Natural killer cell (primary cell): ENCODE results near the gene MCRS1. TPM values are rescaled to one million over a fixed set of nuclear protein-coding genes. Genes with fewer than 3 reads are reported as not detected.
"Not testable (repeated sequence)": the region's sequence is repeated elsewhere in the genome, so short reads cannot be mapped to it uniquely, and the experiment has no call there.

Source experiments
- ATAC-seq, 3 donors: fragments of 150-1000 bp in 2 of 3; fragments of 200-7000 bp in 1 of 3; cut with Tn5 transposase; 1 replicate in 1 of 3; 2 replicates in 2 of 3; pipeline ENCODE4 v1.10.0; 2021; ENCODE audit warnings: mild to moderate bottlenecking in 2 of 3, moderate library complexity in 2 of 3
- DNase-seq, 2 donors: peaks; one replicate each; pipeline versions ENCODE4 v3.0.0 to v3.0.0-alpha.2; 2013 to 2021; ENCODE audit warnings: mixed read lengths in 1 of 2
- H3K27ac ChIP-seq: one replicate; pipeline ENCODE4 v1.5.1; 2013; ENCODE audit warnings: mild to moderate bottlenecking, low read length
- H3K27me3 ChIP-seq: one replicate; pipeline ENCODE4 v1.6.1; 2013; ENCODE audit warnings: low read length; ENCODE audit not compliant: control insufficient read depth, insufficient read depth
- H3K36me3 ChIP-seq: one replicate; pipeline ENCODE4 v1.6.1; 2013; ENCODE audit warnings: low read length; ENCODE audit not compliant: control insufficient read depth, insufficient read depth
- H3K4me1 ChIP-seq: one replicate; pipeline ENCODE4 v1.6.1; 2013; ENCODE audit warnings: low read length; ENCODE audit not compliant: control insufficient read depth, insufficient read depth
- H3K4me3 ChIP-seq: one replicate; pipeline ENCODE4 v1.5.1; 2013; ENCODE audit warnings: low read length
- H3K9me3 ChIP-seq: one replicate; pipeline ENCODE4 v1.6.1; 2013; ENCODE audit warnings: low read length; ENCODE audit not compliant: control insufficient read depth, insufficient read depth
- H3K27ac Mint-ChIP-seq, 2 donors: one replicate each; pipeline ENCODE4 v1.8.0; 2022; ENCODE audit warnings: mild to moderate bottlenecking in 2 of 2, mixed read lengths in 2 of 2, moderate library complexity in 1 of 2
- H3K27me3 Mint-ChIP-seq, 2 donors: one replicate each; pipeline ENCODE4 v1.8.0; 2022; ENCODE audit warnings: low read depth in 2 of 2, mixed read lengths in 2 of 2
- H3K36me3 Mint-ChIP-seq: one replicate; pipeline ENCODE4 v1.8.0; 2022; ENCODE audit warnings: mixed read lengths
- H3K4me1 Mint-ChIP-seq, 2 donors: one replicate each; pipeline ENCODE4 v1.8.0; 2022; ENCODE audit warnings: mixed read lengths in 2 of 2
- H3K4me3 Mint-ChIP-seq: one replicate; pipeline ENCODE4 v1.8.0; 2022; ENCODE audit warnings: mild to moderate bottlenecking, moderate library complexity, mixed read lengths
- H3K9me3 Mint-ChIP-seq, 2 donors: one replicate each; pipeline ENCODE4 v1.8.0; 2022; ENCODE audit warnings: mixed read lengths in 2 of 2
- WGBS: methylation state at CpG from one replicate; pipeline ENCODE4 v1.1.7; 2013; ENCODE audit warnings: missing lambda C conversion rate; ENCODE audit not compliant: insufficient coverage; 5-methylcytosine and 5-hydroxymethylcytosine counted together
- intact Hi-C: fragments of 100-400 bp; cut with micrococcal nuclease; formaldehyde crosslinking; loops from one replicate; pipeline ENCODE4 v1.14.2; 2022
- total RNA-seq, 4 donors: library from RNA; stranded (reverse); fragments of 120-200 nt in 1 of 4; gene quantifications; one replicate each; pipeline versions ENCODE4 v1.2.3 to v1.2.4, GENCODE V29; 2013 to 2022
- TF ChIP-seq, protein P1 (sequence below): fragments of 200-600 bp; IDR thresholded peaks from one replicate; pipeline ENCODE4 v1.8.0; 2022; ENCODE audit warnings: antibody characterized with exemption

The MCRS1 gene
- total RNA-seq, 3 donors from 2014 or later (not counting 1 experiment from before 2014, with no cell fraction given), result 78.4 to 96.5 (median 83.9) TPM

GRCh38 chr12:49612210-49612609 lies 44.3 kb upstream of the MCRS1 start:
- no peak for ATAC-seq
- H3K9me3 Mint-ChIP-seq, result no peaks in the 10 kb centered on the region
- no peak for DNase-seq

DNA sequence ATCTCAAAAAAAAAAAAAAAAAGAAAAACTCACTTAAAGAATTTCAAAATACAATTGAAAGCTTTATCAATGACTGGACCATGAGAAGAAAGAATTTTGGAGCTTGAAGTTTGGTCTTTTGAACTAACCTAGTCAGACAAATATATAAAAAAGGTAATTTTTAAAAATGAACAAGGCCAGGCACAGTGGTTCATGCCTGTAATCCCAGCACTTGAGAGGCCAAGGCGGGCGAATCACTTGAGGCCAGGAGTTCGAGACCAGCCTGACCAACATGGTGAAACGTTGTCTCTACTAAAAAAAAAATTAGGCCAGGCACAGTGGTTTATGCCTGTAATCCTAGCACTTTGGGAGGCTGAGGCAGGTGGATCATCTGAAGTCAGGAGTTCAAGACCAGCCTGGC lies 42.8 kb upstream of the MCRS1 start:
- intact Hi-C loops, ATAC-seq, H3K27ac ChIP-seq, H3K9me3 Mint-ChIP-seq, DNase-seq, H3K27ac Mint-ChIP-seq, H3K36me3 Mint-ChIP-seq, H3K4me1 ChIP-seq, H3K36me3 ChIP-seq, H3K4me3 ChIP-seq, H3K4me3 Mint-ChIP-seq, H3K27me3 ChIP-seq, H3K4me1 Mint-ChIP-seq, H3K9me3 ChIP-seq: not testable (repeated sequence)
- 95% methylated on average over 4 of the region's 4 CpGs for WGBS
- H3K27me3 Mint-ChIP-seq, result peaks cover 13 to 19% of the 10 kb centered on the region in 2 donors

More at GRCh38 chr12:49612210-49612609, 44.3 kb upstream of the MCRS1 start:
- TF ChIP-seq, protein P1, sequence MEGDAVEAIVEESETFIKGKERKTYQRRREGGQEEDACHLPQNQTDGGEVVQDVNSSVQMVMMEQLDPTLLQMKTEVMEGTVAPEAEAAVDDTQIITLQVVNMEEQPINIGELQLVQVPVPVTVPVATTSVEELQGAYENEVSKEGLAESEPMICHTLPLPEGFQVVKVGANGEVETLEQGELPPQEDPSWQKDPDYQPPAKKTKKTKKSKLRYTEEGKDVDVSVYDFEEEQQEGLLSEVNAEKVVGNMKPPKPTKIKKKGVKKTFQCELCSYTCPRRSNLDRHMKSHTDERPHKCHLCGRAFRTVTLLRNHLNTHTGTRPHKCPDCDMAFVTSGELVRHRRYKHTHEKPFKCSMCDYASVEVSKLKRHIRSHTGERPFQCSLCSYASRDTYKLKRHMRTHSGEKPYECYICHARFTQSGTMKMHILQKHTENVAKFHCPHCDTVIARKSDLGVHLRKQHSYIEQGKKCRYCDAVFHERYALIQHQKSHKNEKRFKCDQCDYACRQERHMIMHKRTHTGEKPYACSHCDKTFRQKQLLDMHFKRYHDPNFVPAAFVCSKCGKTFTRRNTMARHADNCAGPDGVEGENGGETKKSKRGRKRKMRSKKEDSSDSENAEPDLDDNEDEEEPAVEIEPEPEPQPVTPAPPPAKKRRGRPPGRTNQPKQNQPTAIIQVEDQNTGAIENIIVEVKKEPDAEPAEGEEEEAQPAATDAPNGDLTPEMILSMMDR, result no peak
- Histone ChIP-seq H3K27me3 (peaks cover 8% of the 10 kb centered on the region), H3K36me3 (no peaks in the 10 kb centered on the region), H3K4me1 (no peaks in the 10 kb centered on the region), H3K4me3 (no peak overlapping the region), H3K9me3 (peaks cover 3% of the 10 kb centered on the region), H3K27ac (no peak overlapping the region)
- Mint-ChIP-seq H3K27me3 (peaks cover 14 to 27% of the 10 kb centered on the region in 2 donors), H3K4me1 (no peaks in the 10 kb centered on the region), H3K4me3 (no peak overlapping the region), H3K27ac (no peak overlapping the region), H3K36me3 (no peaks in the 10 kb centered on the region)
- intact Hi-C loops, result no loop called here

DNA sequence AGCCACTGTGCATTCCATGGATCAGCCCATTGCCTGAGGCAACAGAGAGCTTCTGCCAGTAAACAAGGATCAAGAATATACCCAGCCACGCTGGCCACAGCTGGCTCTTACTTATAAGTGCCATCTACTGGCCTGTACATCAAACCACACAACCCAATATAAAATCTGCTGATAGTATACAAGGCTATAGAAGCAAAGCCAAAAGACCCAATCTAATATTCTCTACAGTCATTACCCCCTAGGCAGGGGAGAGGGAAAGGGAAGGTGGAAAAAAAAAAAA lies 41.9 kb upstream of the MCRS1 start:
- no peaks in the 10 kb centered on the region for H3K9me3 Mint-ChIP-seq
- Histone ChIP-seq H3K36me3 (no peaks in the 10 kb centered on the region), H3K4me3 (no peak overlapping the region), H3K4me1 (no peaks in the 10 kb centered on the region), H3K9me3 (peaks cover 3% of the 10 kb centered on the region), H3K27ac (no peak overlapping the region), H3K27me3 (no peaks in the 10 kb centered on the region)
- WGBS, result 100% methylated on average over 1 of the region's 1 CpG
- ATAC-seq, result no peak
- no peak for DNase-seq
- H3K4me1 Mint-ChIP-seq, result no peaks in the 10 kb centered on the region
- H3K27me3 Mint-ChIP-seq, result peaks cover 12 to 13% of the 10 kb centered on the region in 2 donors
- no peak overlapping the region for H3K27ac Mint-ChIP-seq
- H3K4me3 Mint-ChIP-seq, result no peak overlapping the region
- no peaks in the 10 kb centered on the region for H3K36me3 Mint-ChIP-seq
- intact Hi-C loops, result no loop called here
- TF ChIP-seq, protein P1, result no peak

GRCh38 chr12:49609059-49609874 lies 41.3 kb upstream of the MCRS1 start:
- Histone ChIP-seq H3K9me3 (peaks cover 3% of the 10 kb centered on the region), H3K4me1 (no peaks in the 10 kb centered on the region), H3K36me3 (no peaks in the 10 kb centered on the region), H3K4me3 (no peak overlapping the region), H3K27me3 (no peaks in the 10 kb centered on the region), H3K27ac (no peak overlapping the region)
- DNase-seq (no peak), ATAC-seq (no peak)
- no peak overlapping the region for H3K4me3 Mint-ChIP-seq
- intact Hi-C loops, result no loop called here
- TF ChIP-seq, protein P1, result no peak
- 100% methylated on average over 2 of the region's 2 CpGs for WGBS
- no peaks in the 10 kb centered on the region for H3K4me1 Mint-ChIP-seq
- H3K36me3 Mint-ChIP-seq, result no peaks in the 10 kb centered on the region
- H3K27me3 Mint-ChIP-seq, result peaks cover 8 to 10% of the 10 kb centered on the region in 2 donors
- no peak overlapping the region for H3K27ac Mint-ChIP-seq
- H3K9me3 Mint-ChIP-seq, result no peaks in the 10 kb centered on the region

GRCh38 chr12:49605539-49605938 lies 37.6 kb upstream of the MCRS1 start, which contains the start of gene FAM186B:
Gene FAM186B (minus strand): TSS chr12:49605639. CDS start chr12:49605477, 162 bp downstream.
- H3K4me3 ChIP-seq, ATAC-seq, H3K27ac ChIP-seq, H3K9me3 Mint-ChIP-seq, DNase-seq, H3K4me3 Mint-ChIP-seq, H3K9me3 ChIP-seq, intact Hi-C loops, H3K27me3 ChIP-seq, H3K4me1 Mint-ChIP-seq, H3K36me3 Mint-ChIP-seq, H3K36me3 ChIP-seq, H3K4me1 ChIP-seq, H3K27ac Mint-ChIP-seq, H3K27me3 Mint-ChIP-seq: not testable (repeated sequence)
- 93% methylated on average over 4 of the region's 4 CpGs for WGBS
